HG03439 (cell line): Measurements from ENCODE around the gene ARID5A.

Experiments
- ATAC-seq: cut with Tn5 transposase; IDR thresholded peaks from one replicate; pipeline ENCODE4 v1.9.1; 2021; ENCODE audit warnings: mild to moderate bottlenecking, moderate library complexity; ENCODE audit not compliant: unreplicated experiment

ARID5A gene

DNA sequence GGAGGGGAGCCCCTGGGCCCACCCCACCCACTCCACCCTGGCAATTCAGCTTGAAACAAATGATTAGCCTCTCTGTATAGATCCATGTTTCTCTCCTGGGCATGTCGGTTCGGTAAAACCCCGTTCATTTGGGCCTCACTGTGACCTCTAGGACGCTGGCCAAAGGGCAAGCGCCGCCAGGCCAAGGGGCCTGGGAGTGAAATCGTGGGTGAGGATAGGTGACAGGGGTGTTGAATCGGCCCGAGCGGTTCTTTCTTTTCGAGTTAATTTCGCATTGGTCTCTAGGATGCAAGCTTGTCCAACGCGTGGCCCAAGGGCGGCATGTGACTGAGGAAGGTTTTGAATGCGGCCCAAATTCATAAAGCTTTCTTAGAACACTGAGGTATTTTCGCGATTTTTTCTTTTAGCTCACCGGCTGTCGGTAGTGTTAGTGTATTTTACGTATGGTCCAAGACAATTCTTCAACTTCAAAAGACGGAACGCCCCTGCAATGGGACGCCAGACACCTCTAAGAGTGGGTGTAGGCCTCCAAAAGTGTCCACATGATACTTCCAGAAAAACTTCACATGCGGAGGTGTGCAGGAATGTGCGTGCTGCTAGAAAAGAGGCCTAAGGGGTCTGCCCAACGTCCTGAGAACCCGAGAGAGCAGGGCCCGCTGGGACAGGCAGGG lies 9.8 kb upstream of the ARID5A start:
- no peak for ATAC-seq

DNA sequence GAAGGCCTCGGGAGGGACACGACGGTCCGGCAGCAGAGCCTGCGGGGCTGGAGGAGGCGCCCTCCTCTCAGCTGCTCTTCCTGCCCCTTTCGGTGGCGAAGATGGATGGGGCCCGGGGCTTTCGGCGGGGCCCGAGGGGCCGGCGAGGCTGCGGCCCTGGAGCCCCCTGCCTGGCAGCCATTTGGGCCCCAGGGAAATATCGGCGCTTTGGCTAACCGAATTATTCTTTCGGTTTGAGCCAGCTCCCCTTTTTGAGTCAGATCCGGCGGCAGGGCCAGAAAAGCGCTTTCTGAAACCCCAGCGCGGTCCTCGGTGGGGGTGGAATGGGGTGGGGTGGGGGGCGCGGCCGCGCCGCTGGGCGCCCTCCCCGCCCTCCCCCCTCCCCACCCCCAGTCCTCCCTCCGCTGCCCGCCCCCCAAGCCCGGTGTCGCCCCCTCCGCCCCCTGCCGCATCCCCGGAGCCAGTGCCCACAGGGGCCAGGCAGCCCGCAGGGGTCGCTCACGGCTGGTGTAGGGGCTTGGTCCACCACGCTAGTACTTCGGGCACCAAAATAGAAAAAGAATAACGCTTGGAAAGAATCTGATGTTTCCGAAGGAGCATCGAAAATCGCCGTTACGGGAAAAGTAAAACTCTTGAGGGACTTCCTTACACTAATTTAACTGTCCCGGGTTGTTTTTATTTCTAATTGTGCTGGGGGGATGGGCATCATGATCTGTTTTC lies 9.1 kb upstream of the ARID5A start:
- no peak for ATAC-seq

DNA sequence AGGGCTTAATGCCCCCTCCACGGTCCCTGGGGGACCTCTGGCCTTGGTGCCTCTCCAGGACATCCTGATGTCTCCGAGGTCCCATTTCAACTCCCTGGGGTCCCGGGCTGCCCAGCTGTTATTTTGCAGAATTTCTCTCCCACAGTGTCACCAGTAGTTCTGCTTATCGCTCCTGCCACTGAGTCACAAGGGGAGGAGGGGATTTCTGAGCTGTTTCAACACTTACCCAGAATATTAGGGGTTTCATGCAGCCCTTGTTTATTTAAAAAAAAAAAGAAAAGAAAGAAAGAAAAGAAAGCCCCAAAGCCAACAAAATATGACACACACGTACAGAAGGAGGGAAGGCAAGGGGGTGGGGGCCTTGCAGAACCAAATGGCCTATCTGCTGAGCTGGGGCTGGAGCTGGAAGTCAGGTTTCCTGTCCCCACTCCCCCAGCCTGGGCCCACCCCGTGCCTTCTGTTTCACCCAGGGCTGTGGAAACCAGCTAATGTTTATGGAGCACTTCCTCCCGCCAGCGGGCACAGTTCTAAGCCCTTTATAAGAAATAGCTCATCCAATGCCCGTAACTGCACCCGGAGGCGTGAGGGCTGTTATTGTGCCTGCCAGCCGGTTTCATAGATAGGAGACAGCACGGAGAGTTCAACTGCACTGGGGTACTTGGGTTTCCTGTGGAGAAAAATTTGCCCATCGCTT lies 8.4 kb upstream of the ARID5A start:
- no peak for ATAC-seq

DNA sequence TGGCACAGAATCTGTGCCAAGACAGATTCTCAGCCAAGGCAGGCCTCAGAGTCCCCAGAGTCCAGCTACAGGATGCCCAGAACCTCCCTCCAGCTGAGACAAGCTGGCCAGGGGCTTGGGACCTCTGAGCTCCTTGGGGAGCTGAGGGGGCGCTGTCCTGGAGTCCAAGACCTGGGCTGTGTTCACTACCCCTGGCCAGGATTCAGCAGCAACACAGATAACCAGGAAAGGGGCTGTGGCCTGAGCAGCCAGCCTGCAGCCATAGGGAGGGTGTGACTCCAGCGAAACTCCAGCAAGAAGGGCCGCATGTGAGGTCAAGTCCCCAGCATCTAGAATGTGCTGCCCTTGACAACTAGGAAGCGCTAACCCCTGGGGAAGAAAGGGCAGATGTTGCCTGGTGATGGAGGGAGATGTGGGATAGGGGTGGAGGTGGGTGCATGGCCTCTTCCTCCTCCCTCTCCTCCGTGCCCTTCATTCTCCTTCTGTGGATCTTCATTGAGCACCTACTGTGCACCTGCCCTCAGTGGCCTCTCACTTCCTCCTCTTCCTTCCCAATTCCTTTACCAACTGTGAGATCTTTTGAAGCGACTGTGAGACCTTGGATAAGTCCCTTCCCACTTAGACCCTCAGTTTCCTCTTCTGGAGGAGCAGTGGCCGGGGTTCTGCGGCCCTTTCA lies 7.7 kb upstream of the ARID5A start:
- no peak for ATAC-seq

DNA sequence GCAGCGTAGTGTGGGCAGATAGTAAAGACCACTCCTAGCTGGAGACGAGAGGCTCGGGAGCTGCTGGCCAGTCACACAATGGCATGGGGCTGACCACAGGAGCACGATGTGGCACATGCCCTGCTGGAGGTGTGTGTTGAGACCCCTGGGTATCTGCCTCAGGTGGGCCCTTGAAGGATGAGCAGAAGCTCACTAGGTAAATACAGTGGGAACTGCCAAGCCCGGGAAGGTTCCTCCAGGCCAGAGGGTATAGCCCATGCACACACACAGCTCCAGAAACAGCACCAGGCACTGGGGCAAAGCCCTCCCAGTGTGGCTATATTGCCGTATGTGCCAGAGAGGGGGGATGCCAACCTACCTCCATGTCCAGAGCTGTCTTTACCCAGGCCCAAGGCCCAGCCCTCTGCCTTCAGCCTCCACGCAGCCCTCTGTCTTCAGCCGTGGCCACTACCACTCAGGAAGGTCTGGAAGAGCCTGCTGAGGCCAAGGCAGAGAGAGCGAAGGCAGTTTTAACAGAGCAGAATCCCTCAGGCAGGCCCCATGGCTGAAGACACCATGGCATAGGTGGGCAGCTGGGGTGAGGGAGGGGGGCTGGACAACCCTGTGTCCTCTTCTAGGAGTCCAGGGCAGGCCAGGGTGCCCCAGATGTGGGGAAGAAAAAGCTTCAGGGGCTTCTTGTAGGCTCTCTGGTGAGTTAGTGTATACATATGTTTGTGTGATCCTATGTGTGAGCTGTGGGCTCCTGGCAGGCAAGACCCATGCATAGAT lies 7.0 kb upstream of the ARID5A start:
- no peak for ATAC-seq

DNA sequence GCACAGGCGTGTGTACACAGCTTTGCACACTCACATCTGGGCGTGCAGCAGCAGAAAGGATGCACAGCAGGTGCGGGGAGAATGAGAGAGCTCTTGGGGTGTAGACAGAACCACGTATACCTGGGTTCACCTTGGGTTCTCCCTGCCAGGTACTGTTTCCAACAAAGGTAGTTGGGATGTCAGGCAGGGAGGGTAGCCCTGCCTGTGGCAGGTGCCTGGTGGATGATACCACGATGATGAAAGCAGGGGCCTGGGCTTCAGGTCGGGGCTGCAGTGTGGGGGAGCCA lies 6.5 kb upstream of the ARID5A start:
- no peak for ATAC-seq

DNA sequence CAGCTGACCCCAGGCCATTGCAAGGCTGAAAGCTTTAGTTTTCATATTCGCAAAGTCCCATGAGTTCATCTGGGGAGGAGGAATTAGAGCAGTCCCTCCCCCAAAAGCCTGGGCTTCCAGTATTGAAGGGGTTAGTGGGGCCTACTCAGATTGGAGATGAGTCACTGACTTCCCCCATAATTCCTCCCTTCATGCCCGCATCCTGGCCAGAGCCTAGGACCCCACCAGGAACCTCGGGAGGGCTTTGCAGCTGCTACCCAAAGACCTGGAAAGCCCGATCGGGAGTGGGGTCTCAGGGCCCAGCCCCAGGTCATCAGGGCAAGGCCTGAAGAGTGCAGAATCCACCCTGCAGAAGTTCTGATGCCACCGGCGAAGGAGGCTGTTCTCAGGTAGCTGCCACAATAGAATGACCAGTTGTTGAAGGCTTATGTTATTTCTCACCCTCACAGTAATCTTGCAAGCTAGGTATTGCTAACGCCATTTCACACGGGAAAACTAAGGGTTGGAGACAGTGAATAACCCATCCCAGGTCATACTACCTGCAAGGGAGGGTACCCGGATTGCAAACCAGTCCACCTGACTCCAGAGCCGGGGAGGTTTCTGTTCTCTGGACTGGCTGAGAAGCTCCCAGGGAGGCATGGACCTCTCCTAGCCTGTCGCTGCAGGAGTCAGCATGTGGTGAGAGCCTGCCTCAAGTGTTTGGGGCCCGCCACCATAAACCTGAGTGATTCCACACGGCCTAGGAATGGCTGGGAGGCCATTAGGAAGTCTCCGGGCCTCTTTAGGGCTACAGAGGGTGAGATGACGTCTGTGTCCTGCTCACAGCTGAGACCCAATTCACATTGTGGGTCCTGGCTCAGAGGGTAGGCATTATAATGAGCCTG lies 5.8 kb upstream of the ARID5A start:
- ATAC-seq, result no peak

DNA sequence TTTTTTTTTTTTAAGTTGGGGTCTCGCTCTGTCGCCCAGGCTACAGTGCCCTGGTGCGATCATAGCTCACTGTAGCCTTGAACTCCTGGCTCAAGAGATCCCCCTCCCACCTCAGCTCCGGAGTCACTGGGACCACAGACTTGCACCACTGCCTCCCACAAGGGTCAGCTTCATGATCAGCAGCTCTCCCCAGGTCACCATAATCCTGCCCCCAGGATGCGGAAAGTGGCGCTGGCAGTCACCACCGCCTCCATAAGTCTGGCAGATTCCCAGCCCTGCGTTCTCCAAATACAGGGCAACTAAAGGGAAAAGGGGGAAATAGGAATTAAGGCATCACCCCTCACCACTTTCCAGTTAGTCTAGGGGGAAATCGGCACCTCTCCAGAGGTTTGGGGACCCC lies 5.2 kb upstream of the ARID5A start:
- ATAC-seq, result no peak

DNA sequence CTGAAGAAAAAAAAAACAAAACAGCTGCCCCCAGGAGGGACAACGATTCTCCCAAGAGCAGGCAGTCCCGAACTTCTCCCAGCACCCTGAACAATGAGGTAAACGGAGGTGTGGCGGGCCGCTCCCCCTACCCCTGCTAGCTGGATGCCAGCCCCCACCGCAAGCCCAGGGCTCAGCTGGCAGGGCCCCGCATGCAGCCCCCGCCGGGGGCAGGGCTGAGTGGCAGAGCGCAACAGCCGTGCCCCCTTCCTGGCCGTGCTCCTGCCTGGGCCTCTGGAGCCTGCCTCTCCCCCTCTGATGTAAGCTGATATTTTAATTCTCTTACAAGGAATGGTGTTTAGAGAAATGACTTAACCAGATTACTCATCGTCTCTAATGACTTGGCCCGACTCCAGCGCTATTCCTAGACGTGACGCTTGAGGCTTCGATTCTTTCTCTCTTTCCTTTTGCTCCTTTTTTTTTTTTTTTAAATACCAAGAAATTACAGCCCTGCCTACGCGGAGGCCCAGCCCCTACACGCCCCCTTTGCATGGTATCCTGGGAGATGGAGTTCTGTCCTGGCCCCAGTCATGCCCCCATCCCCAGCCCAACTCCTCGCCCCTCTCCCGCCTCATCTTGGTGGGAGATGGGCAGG lies 4.6 kb upstream of the ARID5A start:
- ATAC-seq, result peak; percentile 29

DNA sequence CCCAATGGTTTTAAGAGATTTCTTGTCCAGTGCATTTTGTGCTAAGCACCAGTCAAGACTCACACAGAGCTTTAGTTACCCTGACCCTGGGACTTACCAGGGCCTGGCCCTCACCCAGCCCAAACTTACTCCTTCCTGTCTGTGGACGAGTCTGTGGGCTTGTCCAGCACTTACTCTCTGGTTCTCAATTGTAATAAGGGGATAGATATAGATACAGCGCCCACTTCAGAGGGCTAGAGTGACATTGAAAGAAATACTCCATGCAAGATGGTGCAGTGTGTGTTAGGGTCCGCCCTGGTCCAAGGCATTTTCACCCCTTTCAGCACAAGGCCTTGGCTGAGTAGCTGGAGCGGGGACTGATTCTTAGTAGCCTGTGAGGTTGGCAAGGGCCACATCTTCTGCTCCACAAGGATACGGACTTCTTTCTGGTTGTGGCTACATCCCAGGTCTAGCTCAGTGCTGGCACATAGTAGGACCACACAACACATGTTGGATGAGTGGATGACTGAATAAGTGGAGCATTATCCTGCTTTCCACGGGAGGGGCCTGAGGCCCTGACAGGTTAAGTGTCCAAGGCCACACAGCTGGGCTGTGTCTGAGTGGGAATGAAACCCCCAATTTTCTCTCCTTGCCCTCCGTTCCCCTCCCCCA lies 3.8 kb upstream of the ARID5A start:
- no peak for ATAC-seq

DNA sequence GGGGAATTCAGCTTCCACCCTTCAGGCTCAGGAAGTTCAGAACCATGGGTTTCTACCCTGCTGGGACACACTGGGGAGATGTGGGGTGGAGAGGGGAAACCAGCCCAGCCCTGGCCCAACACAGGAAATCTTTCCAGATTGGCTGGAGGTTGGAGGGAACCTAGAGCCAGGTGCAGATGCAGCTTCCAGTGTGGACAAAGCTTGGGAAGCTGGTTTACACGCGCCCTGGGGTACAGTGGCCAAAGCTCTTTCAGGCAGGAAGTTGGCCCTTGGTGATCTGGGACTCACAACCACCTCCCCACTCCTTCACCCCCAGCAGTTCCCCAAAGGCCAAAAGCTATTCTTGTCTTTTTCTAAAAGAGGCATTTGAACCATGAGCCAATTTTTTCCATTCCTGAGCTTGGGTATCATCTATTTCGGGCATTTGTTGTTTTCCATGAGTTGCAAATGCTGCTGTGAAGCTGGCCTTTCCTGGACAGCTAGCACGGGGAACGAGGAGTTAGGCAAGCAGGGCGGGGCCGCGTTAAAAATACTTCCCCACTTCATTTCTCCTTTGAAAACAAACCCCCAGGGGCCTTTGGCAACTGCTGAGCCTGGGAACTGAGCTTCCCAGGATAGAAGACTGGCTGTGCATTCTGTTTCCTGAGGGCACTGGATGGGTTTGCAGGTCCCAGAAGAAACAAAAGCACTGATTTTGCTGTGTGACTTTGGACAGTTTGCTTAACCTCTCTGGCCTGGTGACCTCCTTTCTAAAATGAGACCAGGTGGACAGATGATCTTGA lies 3.1 kb upstream of the ARID5A start:
- no peak for ATAC-seq

DNA sequence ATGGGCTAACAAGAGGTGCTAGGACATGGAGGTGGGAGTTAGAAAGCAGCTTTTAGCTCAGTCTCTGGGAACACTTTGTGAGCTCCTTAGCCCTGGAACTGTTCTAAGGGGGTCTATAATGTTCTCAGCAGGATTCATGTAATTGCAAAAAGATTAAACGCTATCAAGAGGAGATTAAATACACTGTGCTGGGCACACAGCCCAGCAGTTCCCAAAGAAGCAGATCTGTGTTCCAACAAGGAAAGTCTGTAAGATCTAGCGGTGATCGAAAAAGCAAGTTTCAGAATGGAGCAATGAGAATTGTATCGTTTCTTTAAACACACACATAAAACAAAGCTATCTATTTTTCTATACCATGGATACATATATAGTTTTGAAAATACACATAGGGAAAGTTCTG lies 2.4 kb upstream of the ARID5A start:
- no peak for ATAC-seq

DNA sequence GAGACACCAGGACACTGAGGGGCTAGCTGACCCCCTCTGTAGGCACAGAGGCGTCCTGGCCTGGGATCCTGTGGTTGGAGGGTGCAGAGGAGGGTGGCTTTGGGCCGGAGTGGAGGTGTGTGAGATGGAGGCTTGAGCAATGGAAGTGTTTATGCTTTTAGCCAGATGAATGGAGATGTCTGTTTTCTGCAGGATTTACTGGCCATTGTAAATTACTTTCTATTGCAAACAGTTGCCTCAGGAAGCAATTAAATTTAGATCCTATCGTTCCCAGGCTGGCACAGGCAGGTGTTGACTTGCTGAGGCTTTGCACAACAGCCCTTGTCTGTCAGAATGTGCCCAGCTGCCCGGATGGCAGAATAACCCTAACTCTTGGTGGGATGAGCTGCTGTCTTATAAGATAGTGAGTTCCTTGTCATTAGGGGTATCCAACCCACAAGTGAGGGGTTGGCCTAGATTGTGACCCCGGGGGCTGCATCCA lies 1.8 kb upstream of the ARID5A start:
- no peak for ATAC-seq

DNA sequence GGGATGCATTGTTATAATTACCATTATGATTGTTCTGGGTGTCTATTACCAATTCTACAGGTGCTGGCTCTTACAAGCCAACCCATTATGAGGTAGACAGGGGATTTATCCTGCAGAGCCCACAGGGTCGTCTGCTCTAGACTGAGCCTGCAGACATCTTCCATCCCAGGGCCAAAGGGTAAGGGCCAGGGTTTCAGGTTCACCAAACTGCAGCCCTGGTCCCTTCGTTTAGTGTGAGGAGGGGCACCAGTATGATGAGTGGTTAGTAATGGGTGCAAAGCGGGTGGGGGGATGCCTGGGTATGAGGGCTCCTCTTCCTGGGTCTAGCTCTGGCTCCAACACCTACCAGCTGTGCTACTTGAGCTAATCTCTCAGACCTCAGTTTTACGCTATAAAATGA lies 1.2 kb upstream of the ARID5A start:
- ATAC-seq, result no peak

DNA sequence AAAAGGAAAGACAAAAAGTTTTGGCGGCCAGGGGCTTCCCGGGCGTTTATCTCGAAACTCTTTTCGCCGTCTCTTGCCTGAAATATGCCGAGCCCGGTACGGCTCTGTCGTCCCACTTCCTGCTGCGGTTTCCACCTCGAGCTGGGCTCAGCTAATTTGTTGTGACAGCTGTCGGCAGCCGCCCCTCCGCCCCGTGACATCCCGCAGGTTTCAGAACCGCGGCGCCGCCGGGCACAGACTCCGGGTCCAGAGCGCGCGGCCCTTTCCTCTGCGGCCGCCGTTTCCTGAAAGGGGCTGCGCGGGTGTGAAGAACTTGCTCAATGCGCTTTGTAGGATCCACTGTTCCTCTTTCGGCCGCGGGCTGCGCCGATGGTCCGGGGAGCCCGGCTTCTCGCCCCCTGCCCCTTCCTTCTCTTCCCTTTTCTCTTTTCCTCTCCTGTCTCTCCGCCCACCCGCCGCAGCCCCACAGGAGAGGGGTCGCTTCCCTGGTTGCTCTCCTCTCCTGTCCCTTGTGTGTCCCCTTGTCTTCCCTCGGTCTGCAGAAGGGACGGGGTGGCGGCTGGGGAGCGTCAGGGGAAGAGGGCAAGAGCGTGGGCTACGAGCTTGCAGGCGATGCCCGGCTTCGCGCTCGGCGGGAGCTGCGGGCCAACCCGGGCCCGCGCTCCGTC lies 648 bp downstream of the ARID5A start:
- ATAC-seq, result peak; percentile 52

DNA sequence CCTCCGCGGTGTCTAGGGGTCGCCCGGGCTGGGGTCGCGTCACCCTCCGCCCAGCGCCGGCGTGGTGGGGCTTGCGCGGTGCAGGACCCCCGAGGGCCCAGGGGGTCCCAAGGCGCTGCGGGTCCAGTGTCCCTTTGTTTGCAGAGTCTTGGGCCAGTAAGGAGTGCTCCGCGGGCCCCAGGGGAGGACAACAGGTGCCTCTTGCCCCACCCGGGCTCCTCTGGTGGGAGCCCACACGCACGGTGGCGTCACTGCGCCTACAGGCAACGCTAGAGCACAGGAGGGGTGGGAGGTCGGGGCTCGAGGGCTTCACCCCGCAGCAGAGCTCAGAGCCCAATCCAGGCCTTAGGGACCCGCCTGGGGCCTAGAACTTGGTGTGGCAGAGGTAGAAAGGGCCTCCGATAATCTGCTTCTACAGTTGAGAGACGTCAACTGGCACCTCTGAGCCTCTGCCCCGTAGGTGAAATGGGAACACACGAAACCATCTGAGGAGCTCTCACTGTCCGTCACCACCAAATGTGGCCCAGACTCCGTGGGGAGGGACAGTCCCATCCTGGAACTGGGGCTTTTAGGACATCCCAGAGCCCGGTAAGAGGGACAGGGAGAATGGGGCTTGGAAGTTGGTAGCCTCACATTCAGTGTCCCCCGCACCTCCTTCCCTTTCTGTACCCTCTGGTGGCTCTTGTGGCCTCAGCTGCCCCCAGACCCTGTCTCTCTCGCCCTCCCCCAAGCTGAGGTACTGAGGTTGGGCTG lies 1.4 kb downstream of the ARID5A start:
- peak; percentile 9 for ATAC-seq
